HepG2 (cell line): ENCODE results near the gene KAZN. TPM values are rescaled to one million over a fixed set of nuclear protein-coding genes. Genes with fewer than 3 reads are reported as not detected.

Experiments
- ATAC-seq: fragments of 200-7000 bp; cut with Tn5 transposase; 3 replicates; pipeline ENCODE4 v1.9.1; 2020; ENCODE audit warnings: mild to moderate bottlenecking, moderate library complexity
- BruUV-seq: library from RNA; stranded (reverse); fragments of 400-500 nt; replicated peaks from 2 replicates; lab custom pipeline; 2021; lab: Mats Ljungman, UMichigan
- CTCF ChIA-PET: fragments of 300-600 bp; formaldehyde crosslinking; extraction: SDS; loops from one replicate; lab custom pipeline; 2021; ENCODE audit warnings: low total read pairs, inconsistent platforms, low intra/inter-chr PET ratio; lab: Yijun Ruan, JAX
- POLR2A ChIA-PET: fragments of 350-600 bp; sonication (Branson Sonifier 250); formaldehyde crosslinking; loops from one replicate; lab custom pipeline; 2020; ENCODE audit warnings: antibody characterized with exemption, inconsistent platforms; lab: Yijun Ruan, JAX
- DNase-seq: peaks from one replicate; pipeline ENCODE4 v3.0.0-alpha.2; 2015; ENCODE audit warnings: low spot score
- FAIRE-seq: peaks from 3 replicates; lab custom pipeline; 2011; peaks lifted over from hg19 to GRCh38; lab: Jason Lieb, UNC
- H2AFZ ChIP-seq: one replicate; pipeline ENCODE4 v1.6.1; 2011; ENCODE audit warnings: low read length, inconsistent platforms
- H3K27ac ChIP-seq: fragments of 300-600 bp; 3 replicates; pipeline ENCODE4 v1.8.0; 2011; ENCODE audit warnings: mixed run types, mild to moderate bottlenecking, mixed read lengths, low read length, inconsistent platforms; ENCODE audit not compliant: insufficient read depth; ENCODE audit errors: extremely low read length
- H3K27me3 ChIP-seq, 2 experiments: fragments of 200-600 bp in 1 of 2; 2 replicates in 1 of 2; 3 replicates in 1 of 2; pipeline versions ENCODE4 v1.6.0 to v1.8.0; 2011; ENCODE audit warnings: low read length in 2 of 2, mild to moderate bottlenecking in 2 of 2, moderate library complexity in 2 of 2, inconsistent platforms in 1 of 2; ENCODE audit not compliant: insufficient read depth in 2 of 2, control insufficient read depth in 1 of 2
- H3K36me3 ChIP-seq, 2 experiments: fragments of 200-600 bp in 1 of 2; replicated peaks in 1 of 2; 2 replicates in 1 of 2; 3 replicates in 1 of 2; pipeline versions ENCODE4 v1.5.1 to v1.8.0; 2011; ENCODE audit warnings: low read length in 2 of 2, inconsistent platforms in 1 of 2; ENCODE audit not compliant: insufficient read depth in 2 of 2, control insufficient read depth in 1 of 2
- H3K4me1 ChIP-seq: 2 replicates; pipeline ENCODE4 v1.5.1; 2012; ENCODE audit warnings: low read length, inconsistent platforms; ENCODE audit not compliant: insufficient read depth
- H3K4me2 ChIP-seq: 2 replicates; pipeline ENCODE4 v1.6.0; 2011; ENCODE audit warnings: low read depth, low read length, inconsistent platforms
- H3K4me3 ChIP-seq, 3 experiments: fragments of 200-600 bp in 1 of 3; sonication (generic), shearing (Covaris generic) in 1 of 3; replicated peaks in 1 of 3; 2 replicates each; pipeline ENCODE4 v1.5.1; 2011 to 2016; ENCODE audit warnings: low read length in 3 of 3, inconsistent platforms in 2 of 3, low read depth in 2 of 3, mild to moderate bottlenecking in 2 of 3, control low read depth in 1 of 3, mixed read lengths in 1 of 3; ENCODE audit not compliant: insufficient read depth in 1 of 3
- H3K79me2 ChIP-seq: one replicate; pipeline ENCODE4 v1.6.1; 2011; ENCODE audit warnings: low read length, inconsistent platforms; ENCODE audit not compliant: insufficient read depth
- H3K9ac ChIP-seq: 2 replicates; pipeline ENCODE4 v1.6.0; 2011; ENCODE audit warnings: mild to moderate bottlenecking, low read depth, low read length, inconsistent platforms; ENCODE audit not compliant: insufficient read depth
- H3K9me3 ChIP-seq: 2 replicates; pipeline ENCODE4 v1.5.1; 2012; ENCODE audit warnings: mild to moderate bottlenecking, low read length
- H4K20me1 ChIP-seq: 2 replicates; pipeline ENCODE4 v1.6.0; 2011; ENCODE audit warnings: inconsistent platforms, mild to moderate bottlenecking, low read length, moderate library complexity; ENCODE audit not compliant: insufficient read depth
- CAMTA2 ChIP-seq: sonication (generic); formaldehyde crosslinking; IDR thresholded peaks from 2 replicates; pipeline ENCODE4 v1.4.0; 2020; ENCODE audit warnings: mild to moderate bottlenecking, missing genetic modification reagents, borderline replicate concordance
- DMAP1 ChIP-seq: IDR thresholded peaks from 2 replicates; pipeline ENCODE4 v1.6.1; 2016
- EEA1 ChIP-seq: sonication (generic); formaldehyde crosslinking; IDR thresholded peaks from 2 replicates; pipeline ENCODE4 v1.5.1; 2020; ENCODE audit warnings: mild to moderate bottlenecking, missing genetic modification reagents, borderline replicate concordance
- EED ChIP-seq: sonication (generic); formaldehyde crosslinking; IDR thresholded peaks from 2 replicates; pipeline ENCODE4 v1.5.0; 2020; ENCODE audit warnings: mild to moderate bottlenecking, missing genetic modification reagents
- GMEB2 ChIP-seq: IDR thresholded peaks from 2 replicates; pipeline ENCODE4 v1.6.1; 2016; ENCODE audit warnings: missing biosample characterization, missing genetic modification reagents, low read depth
- KDM1A ChIP-seq: IDR thresholded peaks from 2 replicates; pipeline ENCODE4 v1.6.1; 2016; ENCODE audit warnings: missing compliant biosample characterization
- MAFF ChIP-seq: IDR thresholded peaks from 2 replicates; pipeline ENCODE4 v1.6.1; 2011; ENCODE audit warnings: low read depth, low read length, improper control_type of control experiment
- ONECUT2 ChIP-seq: sonication (generic); formaldehyde crosslinking; IDR thresholded peaks from 2 replicates; pipeline ENCODE4 v1.4.0; 2020; ENCODE audit warnings: missing genetic modification reagents
- PITX1 ChIP-seq: sonication (generic); formaldehyde crosslinking; IDR thresholded peaks from 2 replicates; pipeline ENCODE4 v1.5.1; 2020; ENCODE audit warnings: mild to moderate bottlenecking, missing genetic modification reagents
- POLR2A ChIP-seq, 2 experiments: IDR thresholded peaks; 2 replicates each; pipeline ENCODE4 v1.6.1; 2011; ENCODE audit warnings: low read depth in 2 of 2, low read length in 2 of 2, mild to moderate bottlenecking in 1 of 2, moderate library complexity in 1 of 2; ENCODE audit not compliant: insufficient read depth in 1 of 2
- RBFOX2 ChIP-seq: fragments of 200-400 bp; formaldehyde crosslinking; IDR thresholded peaks from 2 replicates; pipeline ENCODE4 v1.6.1; 2017; ENCODE audit warnings: low read depth, mild to moderate bottlenecking, low read length
- SMAD1 ChIP-seq: sonication (generic); formaldehyde crosslinking; IDR thresholded peaks from 2 replicates; pipeline ENCODE4 v1.4.0; 2020; ENCODE audit warnings: missing genetic modification reagents, low read depth, mild to moderate bottlenecking, borderline replicate concordance
- ZC3H4 ChIP-seq: sonication (generic); formaldehyde crosslinking; IDR thresholded peaks from 2 replicates; pipeline ENCODE4 v1.4.0; 2020; ENCODE audit warnings: missing genetic modification reagents, borderline replicate concordance
- ZMYM3 ChIP-seq: sonication (generic); formaldehyde crosslinking; IDR thresholded peaks from 2 replicates; pipeline ENCODE4 v1.5.1; 2020; ENCODE audit warnings: mild to moderate bottlenecking, missing genetic modification reagents
- ZNF629 ChIP-seq: sonication (generic); formaldehyde crosslinking; conservative IDR thresholded peaks from 2 replicates; pipeline ENCODE4 v1.5.0; 2020; ENCODE audit warnings: missing genetic modification reagents
- ZNF749 ChIP-seq: sonication (generic); formaldehyde crosslinking; IDR thresholded peaks from 2 replicates; pipeline ENCODE4 v1.8.0; 2022; ENCODE audit warnings: mild to moderate bottlenecking, missing genetic modification reagents, moderate library complexity, borderline replicate concordance
- ZNF768 ChIP-seq: sonication (generic); formaldehyde crosslinking; IDR thresholded peaks from 2 replicates; pipeline ENCODE4 v1.4.0; 2020; ENCODE audit warnings: missing genetic modification reagents
- WGBS: methylation state at CpG from one replicate; pipeline ENCODE4 v1.1.6; 2017; ENCODE audit warnings: low lambda C conversion rate; 5-methylcytosine and 5-hydroxymethylcytosine counted together
- in situ Hi-C: cut with HindIII; loops from 2 replicates; pipeline ENCODE4 v1.10.0; 2017; ENCODE audit warnings: low pct_unique_long_range_greater_than_20kb; ENCODE audit not compliant: extremely low pct_ligation_motif_present
- intact Hi-C: fragments of 100-400 bp; cut with micrococcal nuclease; formaldehyde crosslinking; loops from one replicate; pipeline ENCODE4 v1.10.0; 2022; ENCODE audit not compliant: unreplicated experiment
- polyA plus RNA-seq, 8 experiments: library from polyadenylated mRNA; depleted of rRNA in 3 of 8; stranded (reverse) in 7 of 8; unstranded in 1 of 8; fragments of >200 nt; fragmentation: Illumina TruSeq in 4 of 8; extraction: Trizol in 4 of 8; gene quantifications; 2 replicates each; pipeline versions ENCODE4 v1.2.1 to v1.2.3, GENCODE V29; 2011 to 2016; ENCODE audit warnings: low read depth in 4 of 8, missing spikeins in 1 of 8, mixed read lengths in 1 of 8; ENCODE audit not compliant: insufficient read depth in 1 of 8
- total RNA-seq, 5 experiments: library from RNA; depleted of rRNA; stranded (reverse); fragments of >200 nt; fragmentation: Illumina TruSeq; extraction: Trizol; gene quantifications; 2 replicates each; pipeline ENCODE4 v1.2.3, GENCODE V29; 2016; ENCODE audit warnings: low read depth in 1 of 5

The KAZN gene
- total and polyA plus RNA-seq, 2 of the 13 experiments (the other 11 are each of a cell fraction or from before 2014, with no cell fraction given), result 10.4 to 13.5 TPM

- DNase-seq (no peak), ATAC-seq (no peak), FAIRE-seq (no peak)
- no peak overlapping the region for H3K9ac ChIP-seq
- in situ Hi-C loops (no loop called here), intact Hi-C loops (no loop called here)
- BruUV-seq, result no TSS peak
- TF ChIP-seq ONECUT2 (CRISPR knock-in tag), result no peak
- peak; percentile 76 for TF ChIP-seq ZMYM3 (CRISPR knock-in tag)
- peak; percentile 29; the same call in 1 of the 2 replicates for TF ChIP-seq KDM1A (CRISPR knock-in tag)
- TF ChIP-seq ZNF629 (CRISPR knock-in tag), result peak; percentile 90
- no peak for TF ChIP-seq ZNF749 (CRISPR knock-in tag)
- TF ChIP-seq ZNF768 (CRISPR knock-in tag), result peak; percentile 66
- H3K36me3 ChIP-seq, result peaks cover 0 to 11% of the 10 kb centered on the region in 2 experiments; a peak in 2 of 5 replicates
- peaks cover 78% of the 10 kb centered on the region for H3K4me1 ChIP-seq
- peak overlapping the region; percentile 86 for H3K4me2 ChIP-seq
- peaks cover 33% of the 10 kb centered on the region; the same call in 1 of the 2 replicates for H4K20me1 ChIP-seq
- H2AFZ ChIP-seq, result no peak overlapping the region
- H3K4me3 ChIP-seq, result peak overlapping the region; percentile 69 to 83 (median 70); a peak in 4 of 6 replicates
- H3K27ac ChIP-seq, result no peak overlapping the region
- no peaks in the 10 kb centered on the region for H3K27me3 ChIP-seq
- H3K9me3 ChIP-seq, result no peaks in the 10 kb centered on the region
- WGBS, result 84% methylated on average over 5 of the region's 5 CpGs
- ChIA-PET CTCF (interaction anchor here (2.7 kb wide), 1 partner anchor 26 kb away, joined by 10 read pairs; no protein-coding TSS in a partner anchor), POLR2A (interaction anchor here (1.5 kb wide), 1 partner anchor 22 kb away, joined by 3 read pairs; no protein-coding TSS in a partner anchor)
- peaks cover 76% of the 10 kb centered on the region for H3K79me2 ChIP-seq
Measured at GRCh38 chr1:15155191-15155590, 556.7 kb downstream of the KAZN start.

GRCh38 chr1:15155888-15156741 lies 557.6 kb downstream of the KAZN start:
- in situ Hi-C loops, result no loop called here
- Histone ChIP-seq H3K4me3 (peak overlapping the region in 1 of 3 experiments; percentile 21; a peak in 1 of 6 replicates), H3K9me3 (no peaks in the 10 kb centered on the region), H2AFZ (no peak overlapping the region), H3K9ac (no peak overlapping the region), H3K27me3 (no peaks in the 10 kb centered on the region), H4K20me1 (peaks cover 33% of the 10 kb centered on the region; the same call in 1 of the 2 replicates), H3K36me3 (peaks cover 0 to 11% of the 10 kb centered on the region in 2 experiments; a peak in 3 of 5 replicates), H3K4me1 (peaks cover 69% of the 10 kb centered on the region), H3K4me2 (peak overlapping the region; percentile 86), H3K27ac (no peak overlapping the region), H3K79me2 (peaks cover 76% of the 10 kb centered on the region)
- POLR2A ChIA-PET, result interaction anchor here (1.0 to 1.5 kb wide), 3 partner anchors 18 to 33 kb away, joined by 3 to 4 read pairs (median 4); no protein-coding TSS in a partner anchor
- CTCF ChIA-PET, result no interaction called here
- DNase-seq (no peak), FAIRE-seq (no peak), ATAC-seq (no peak)
- intact Hi-C loops, result no loop called here
- BruUV-seq, result no TSS peak
- WGBS, result 82% methylated on average over 5 of the region's 11 CpGs
- no peak for TF ChIP-seq GMEB2 (CRISPR knock-in tag)
- no peak for TF ChIP-seq EEA1 (CRISPR knock-in tag)
- no peak for TF ChIP-seq PITX1 (CRISPR knock-in tag)
- no peak for TF ChIP-seq SMAD1
- TF ChIP-seq ZC3H4 (CRISPR knock-in tag), result no peak
- TF ChIP-seq MAFF, result no peak
- TF ChIP-seq POLR2A (IDR thresholded peaks at IDR 0.05; ENCODE audit: insufficient read depth in 1 of 2, low read depth in 2 of 2, low read length in 2 of 2), result 0 out of 4 replicates have a peak, but pooled peaks of 1 of the 2 experiments have one; percentile 17
- TF ChIP-seq DMAP1 (CRISPR knock-in tag), result no peak
- no peak for TF ChIP-seq EED (CRISPR knock-in tag)
- TF ChIP-seq CAMTA2 (CRISPR knock-in tag), result no peak
- 0 out of 2 replicates have a peak, but pooled peaks have one; percentile 34 for TF ChIP-seq RBFOX2
